A549 treated with GW870086 at 1 μM for 4 hours (cell line): ENCODE measurements around the gene MARCHF6. TPM values are rescaled to one million over a fixed set of nuclear protein-coding genes. Genes with fewer than 3 reads are reported as not detected.

Source experiments
- total RNA-seq: library from RNA; stranded (reverse); fragments of 200-300 nt; extraction: Qiagen RNA extraction; gene quantifications from 5 replicates; pipeline ENCODE4 v1.2.3, GENCODE V29; 2022; ENCODE audit warnings: low read depth

The MARCHF6 gene, protein sequence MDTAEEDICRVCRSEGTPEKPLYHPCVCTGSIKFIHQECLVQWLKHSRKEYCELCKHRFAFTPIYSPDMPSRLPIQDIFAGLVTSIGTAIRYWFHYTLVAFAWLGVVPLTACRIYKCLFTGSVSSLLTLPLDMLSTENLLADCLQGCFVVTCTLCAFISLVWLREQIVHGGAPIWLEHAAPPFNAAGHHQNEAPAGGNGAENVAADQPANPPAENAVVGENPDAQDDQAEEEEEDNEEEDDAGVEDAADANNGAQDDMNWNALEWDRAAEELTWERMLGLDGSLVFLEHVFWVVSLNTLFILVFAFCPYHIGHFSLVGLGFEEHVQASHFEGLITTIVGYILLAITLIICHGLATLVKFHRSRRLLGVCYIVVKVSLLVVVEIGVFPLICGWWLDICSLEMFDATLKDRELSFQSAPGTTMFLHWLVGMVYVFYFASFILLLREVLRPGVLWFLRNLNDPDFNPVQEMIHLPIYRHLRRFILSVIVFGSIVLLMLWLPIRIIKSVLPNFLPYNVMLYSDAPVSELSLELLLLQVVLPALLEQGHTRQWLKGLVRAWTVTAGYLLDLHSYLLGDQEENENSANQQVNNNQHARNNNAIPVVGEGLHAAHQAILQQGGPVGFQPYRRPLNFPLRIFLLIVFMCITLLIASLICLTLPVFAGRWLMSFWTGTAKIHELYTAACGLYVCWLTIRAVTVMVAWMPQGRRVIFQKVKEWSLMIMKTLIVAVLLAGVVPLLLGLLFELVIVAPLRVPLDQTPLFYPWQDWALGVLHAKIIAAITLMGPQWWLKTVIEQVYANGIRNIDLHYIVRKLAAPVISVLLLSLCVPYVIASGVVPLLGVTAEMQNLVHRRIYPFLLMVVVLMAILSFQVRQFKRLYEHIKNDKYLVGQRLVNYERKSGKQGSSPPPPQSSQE
- total RNA-seq, result 42.6 to 77.2 TPM (median 73.6 TPM) in 5 replicates

DNA sequence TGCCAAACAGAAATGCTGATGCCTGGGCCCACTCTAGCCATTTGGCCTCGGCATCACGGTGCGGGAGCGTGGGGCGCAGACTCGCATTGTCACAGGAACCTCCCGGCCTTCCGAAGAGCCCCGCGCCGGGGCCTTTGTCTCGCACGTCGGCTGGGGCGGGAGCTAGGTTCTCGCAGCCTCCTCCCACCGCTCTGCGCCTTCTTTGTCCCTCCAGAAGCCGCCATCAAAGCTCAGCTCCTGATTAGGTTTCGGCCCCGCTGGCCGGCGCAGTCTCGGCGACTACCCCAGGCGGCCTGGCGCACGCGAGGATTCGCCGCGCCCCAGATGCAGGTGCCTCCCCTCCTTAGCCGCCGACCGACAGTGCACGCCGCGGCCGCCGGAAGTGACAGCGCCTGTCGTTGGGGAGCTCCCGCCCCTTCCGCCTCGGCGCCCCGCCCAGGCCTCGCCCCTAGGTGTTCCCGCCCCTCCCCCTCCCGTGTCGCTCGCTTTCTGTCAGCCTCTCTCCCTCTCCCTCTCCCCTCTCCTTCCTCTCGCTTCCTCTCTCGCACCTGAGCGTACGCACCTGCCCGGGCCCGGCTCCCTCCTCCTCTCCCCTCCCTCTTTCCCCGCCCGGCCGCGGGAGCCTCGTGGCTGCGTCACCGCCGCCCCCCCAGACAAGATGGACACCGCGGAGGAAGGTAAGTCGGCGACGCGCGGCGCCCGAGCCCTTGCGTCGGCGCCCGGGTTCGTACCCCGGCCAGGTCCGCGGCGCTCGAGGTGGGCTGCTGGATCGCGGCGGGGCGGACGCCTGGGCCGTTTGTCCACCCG is at the start of gene MARCHF6:
Gene MARCHF6, plus strand, starts transcription at position 455 of the 807 bp plus-strand sequence. Its CDS starts 204 bp downstream, at position 659.

DNA sequence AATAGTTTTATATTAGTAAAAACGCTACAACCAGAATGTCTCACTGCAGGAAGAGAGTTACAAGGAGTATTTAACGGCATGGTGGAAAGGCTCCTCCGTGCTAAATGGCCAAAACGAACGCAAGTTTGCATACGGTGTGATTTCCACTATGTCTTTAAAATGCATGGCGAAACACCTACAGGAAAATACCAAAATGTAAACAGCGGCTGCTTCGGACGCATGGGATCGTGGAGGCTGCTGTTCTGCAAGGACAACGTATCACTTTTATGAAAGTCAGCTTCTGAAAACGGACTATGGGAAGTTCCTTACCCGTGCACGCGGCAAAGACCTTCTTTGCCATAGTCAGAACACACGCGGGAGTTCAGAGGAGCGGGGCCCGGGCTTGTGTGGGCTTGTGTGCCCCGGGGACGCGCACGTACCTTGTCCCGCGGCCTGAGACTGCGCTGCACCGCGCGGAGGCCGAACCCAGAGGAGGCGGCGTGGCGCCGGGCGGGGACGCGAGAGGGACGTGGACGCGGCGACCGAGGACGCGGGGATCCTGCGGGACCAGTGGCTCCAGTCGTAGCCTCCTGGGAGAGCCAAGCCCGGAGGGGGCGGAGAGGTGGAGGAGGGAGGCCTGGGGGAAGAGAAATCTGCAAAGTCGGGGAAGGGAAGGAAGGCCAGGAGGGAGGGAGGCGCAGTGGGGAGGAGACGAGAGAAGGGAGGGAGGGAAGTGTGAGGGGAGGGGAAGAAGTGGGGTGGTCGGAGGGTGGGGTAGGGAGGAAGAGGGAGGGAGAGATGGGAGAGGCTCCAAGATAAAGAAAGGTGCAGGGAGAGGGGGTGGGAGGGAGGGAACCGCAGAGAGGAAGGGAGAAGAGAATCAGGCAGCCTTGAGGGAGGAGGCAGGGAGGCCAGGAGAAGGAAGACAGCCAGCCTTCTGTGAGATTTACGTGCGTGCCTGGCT is 46.0 kb upstream of the MARCHF6 start, which contains the start of gene CMBL:
Gene CMBL, minus strand, starts transcription at position 697 of the 943 bp plus-strand sequence. CDS start 17,140 bp downstream, outside the sequence.

Other genes with a start within 250 kb of the MARCHF6 start
- 12.1 to 15.3 TPM (median 12.8 TPM) in 5 replicates for gene ATPSCKMT, start 103.8 kb upstream of the MARCHF6 start, total RNA-seq
- 465 to 700 TPM (median 535 TPM) in 5 replicates for gene CCT5, start 103.4 kb upstream of the MARCHF6 start, total RNA-seq
- gene CMBL, start 45.8 kb upstream of the MARCHF6 start, total RNA-seq, result 20.1 to 23.8 TPM (median 22.7 TPM) in 5 replicates
- gene ROPN1L, start 88.2 kb downstream of the MARCHF6 start, total RNA-seq, result 2.0 to 2.9 TPM (median 2.3 TPM) in 5 replicates
- 10.9 to 13.5 TPM (median 12.9 TPM) in 5 replicates for gene ANKRD33B, start 210.4 kb downstream of the MARCHF6 start, total RNA-seq